Colonic mucosa (tissue), 4 donors: ENCODE results near the gene ZNF655. TPM values are rescaled to one million over a fixed set of nuclear protein-coding genes. Genes with fewer than 3 reads are reported as not detected.

ENCODE experiments used
- DNase-seq: peaks from one replicate; pipeline ENCODE4 v3.0.0-alpha.2; 2020
- H3K27ac ChIP-seq: fragments of 200-600 bp; one replicate; pipeline ENCODE4 v1.8.0; 2021
- H3K27me3 ChIP-seq: fragments of 200-600 bp; one replicate; pipeline ENCODE4 v1.8.0; 2021
- H3K36me3 ChIP-seq: fragments of 200-600 bp; one replicate; pipeline ENCODE4 v1.8.0; 2021
- H3K4me1 ChIP-seq: fragments of 200-600 bp; one replicate; pipeline ENCODE4 v1.8.0; 2021; ENCODE audit warnings: mild to moderate bottlenecking
- H3K4me3 ChIP-seq: fragments of 200-600 bp; one replicate; pipeline ENCODE4 v1.8.0; 2021
- H3K9ac ChIP-seq, 2 donors: one replicate each; pipeline ENCODE4 v1.7.0; 2013; ENCODE audit warnings: control low read depth in 2 of 2, low read depth in 2 of 2, low read length in 2 of 2
- H3K9me3 ChIP-seq: fragments of 200-600 bp; one replicate; pipeline ENCODE4 v1.8.0; 2021
- intact Hi-C: fragments of 100-400 bp; cut with DNase I; formaldehyde crosslinking; loops from one replicate; pipeline ENCODE4 v1.14.1; 2022
- total RNA-seq, 2 donors: library from RNA; stranded (reverse); fragmentation: NEBNext Ultra II Directional in 1 of 2; extraction: Animal tissue kit (Norgen Biotek cat#: 25700) in 1 of 2; gene quantifications; one replicate each; pipeline ENCODE4 v1.2.1, GENCODE V29; 2021
- TF ChIP-seq, protein P1 (sequence below): fragments of 200-600 bp; IDR thresholded peaks from one replicate; pipeline ENCODE4 v1.8.0; 2022; ENCODE audit warnings: antibody characterized with exemption, mild to moderate bottlenecking
- donor health status: healthy.
- donor health status: DM: no; HTN: no; CAD: no.
- donor health status: DM: no; HTN: no; CAD: no.

ZNF655 gene
- total RNA-seq, 2 donors from 2014 or later = 41.8 to 50.7 TPM

DNA sequence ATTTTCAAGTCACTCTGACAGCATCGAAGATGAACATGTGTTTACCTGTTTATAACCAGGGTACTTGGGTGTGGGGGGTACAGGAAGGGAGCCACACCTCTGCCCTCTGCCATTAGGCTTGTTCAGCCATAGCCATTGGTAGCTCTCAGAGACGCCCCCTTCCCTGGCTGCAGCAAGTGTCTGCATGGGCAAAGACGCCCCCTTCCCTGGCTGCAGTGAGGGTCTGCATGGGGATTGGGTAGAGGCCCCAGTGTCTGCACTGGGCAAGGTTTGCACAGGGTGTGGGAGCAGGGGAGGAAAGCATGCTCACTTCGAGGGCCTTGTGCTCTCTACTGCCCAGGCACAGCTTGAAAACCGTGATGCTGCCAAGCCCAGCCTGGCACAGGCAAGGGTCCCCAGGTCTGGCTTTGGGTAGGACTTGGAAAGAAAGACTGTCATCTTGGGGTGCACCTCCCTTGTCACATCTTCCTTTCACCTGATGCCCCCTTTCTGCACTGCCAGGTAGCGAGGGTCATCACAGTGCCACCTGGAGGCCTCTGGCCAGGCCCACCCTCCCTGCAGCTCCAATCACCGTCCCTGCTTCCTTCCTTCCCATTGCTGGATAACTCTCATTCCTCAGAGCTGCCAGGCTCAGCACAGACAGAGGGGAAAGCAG is 43.3 kb downstream of the ZNF655 start:
- Histone ChIP-seq H3K9ac (no peak overlapping the region), H3K36me3 (no peaks in the 10 kb centered on the region), H3K9me3 (no peaks in the 10 kb centered on the region), H3K4me1 (no peaks in the 10 kb centered on the region), H3K27ac (no peak overlapping the region), H3K4me3 (no peak overlapping the region), H3K27me3 (no peaks in the 10 kb centered on the region)
- no peak for DNase-seq
- TF ChIP-seq, protein P1, sequence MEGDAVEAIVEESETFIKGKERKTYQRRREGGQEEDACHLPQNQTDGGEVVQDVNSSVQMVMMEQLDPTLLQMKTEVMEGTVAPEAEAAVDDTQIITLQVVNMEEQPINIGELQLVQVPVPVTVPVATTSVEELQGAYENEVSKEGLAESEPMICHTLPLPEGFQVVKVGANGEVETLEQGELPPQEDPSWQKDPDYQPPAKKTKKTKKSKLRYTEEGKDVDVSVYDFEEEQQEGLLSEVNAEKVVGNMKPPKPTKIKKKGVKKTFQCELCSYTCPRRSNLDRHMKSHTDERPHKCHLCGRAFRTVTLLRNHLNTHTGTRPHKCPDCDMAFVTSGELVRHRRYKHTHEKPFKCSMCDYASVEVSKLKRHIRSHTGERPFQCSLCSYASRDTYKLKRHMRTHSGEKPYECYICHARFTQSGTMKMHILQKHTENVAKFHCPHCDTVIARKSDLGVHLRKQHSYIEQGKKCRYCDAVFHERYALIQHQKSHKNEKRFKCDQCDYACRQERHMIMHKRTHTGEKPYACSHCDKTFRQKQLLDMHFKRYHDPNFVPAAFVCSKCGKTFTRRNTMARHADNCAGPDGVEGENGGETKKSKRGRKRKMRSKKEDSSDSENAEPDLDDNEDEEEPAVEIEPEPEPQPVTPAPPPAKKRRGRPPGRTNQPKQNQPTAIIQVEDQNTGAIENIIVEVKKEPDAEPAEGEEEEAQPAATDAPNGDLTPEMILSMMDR = no peak
- intact Hi-C loops = no loop called here

DNA sequence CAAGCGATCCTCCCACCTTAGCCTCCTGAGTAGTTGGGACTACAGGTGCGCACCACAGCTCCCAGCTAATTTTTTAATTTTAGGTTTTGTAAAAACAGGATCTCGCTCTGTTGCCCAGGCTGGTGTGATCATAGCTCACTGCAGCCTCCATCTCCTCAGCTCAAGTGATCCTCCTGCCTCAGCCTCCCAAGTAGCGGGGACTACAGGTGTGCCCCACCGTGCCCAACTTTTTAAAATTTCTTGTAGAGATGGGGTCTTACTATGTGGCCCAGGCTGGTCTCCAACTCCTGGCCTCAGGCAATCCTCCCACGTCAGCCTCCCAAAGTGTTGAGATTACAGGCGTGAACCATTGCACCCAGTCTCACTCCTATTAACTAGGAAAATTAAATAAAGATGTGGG is 47.1 kb downstream of the ZNF655 start:
- DNase-seq = no peak
- Histone ChIP-seq H3K27me3 (no peaks in the 10 kb centered on the region), H3K9ac (no peak overlapping the region), H3K4me1 (no peaks in the 10 kb centered on the region), H3K36me3 (no peaks in the 10 kb centered on the region), H3K27ac (no peak overlapping the region), H3K9me3 (no peaks in the 10 kb centered on the region), H3K4me3 (no peak overlapping the region)
- TF ChIP-seq, protein P1 = no peak
- intact Hi-C loops = no loop called here

DNA sequence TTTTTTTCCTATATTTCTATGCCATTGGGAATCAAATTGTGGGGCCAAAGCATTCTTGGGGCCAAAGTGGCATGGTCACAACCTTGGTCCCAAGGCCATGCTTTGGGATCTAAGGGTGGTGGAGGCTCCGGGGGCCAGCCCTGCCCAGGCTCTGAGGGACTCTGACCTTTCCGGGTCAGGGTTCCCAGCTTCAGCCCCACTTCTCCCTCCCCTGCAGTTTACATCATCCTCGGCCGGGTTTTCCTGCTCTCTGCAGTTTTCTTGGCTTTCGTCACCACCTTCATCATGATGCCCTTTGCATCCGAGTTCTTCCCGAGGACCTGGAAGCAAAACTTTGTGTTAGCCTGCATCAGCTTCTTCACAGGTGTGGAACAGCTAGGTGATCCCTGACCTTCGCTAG is 48.1 kb downstream of the ZNF655 start:
- no peak for DNase-seq
- Histone ChIP-seq H3K27ac (no peak overlapping the region), H3K4me1 (no peaks in the 10 kb centered on the region), H3K4me3 (no peak overlapping the region), H3K9ac (no peak overlapping the region), H3K27me3 (no peaks in the 10 kb centered on the region), H3K36me3 (no peaks in the 10 kb centered on the region), H3K9me3 (no peaks in the 10 kb centered on the region)
- TF ChIP-seq, protein P1 = no peak
- intact Hi-C loops = no loop called here

DNA sequence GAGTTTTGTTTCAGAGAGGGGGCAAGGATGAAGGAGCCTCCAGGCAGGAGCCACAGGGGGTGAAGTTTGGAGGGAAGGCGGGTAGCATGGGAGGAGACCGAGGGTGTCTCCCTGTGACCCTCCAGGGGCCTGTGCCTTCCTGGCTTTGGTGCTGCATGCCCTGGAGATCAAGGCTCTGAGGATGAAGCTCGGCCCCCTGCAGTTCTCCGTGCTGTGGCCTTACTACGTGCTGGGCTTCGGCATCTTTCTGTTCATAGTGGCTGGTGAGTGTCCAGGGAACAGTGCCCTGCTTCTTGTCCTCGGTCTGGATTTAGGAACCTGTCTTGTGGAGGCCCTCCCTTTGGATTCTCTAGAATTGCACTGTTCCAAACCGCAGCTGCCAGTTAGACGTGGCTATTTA is 49.1 kb downstream of the ZNF655 start:
- no peak for DNase-seq
- Histone ChIP-seq H3K4me3 (no peak overlapping the region), H3K27ac (no peak overlapping the region), H3K4me1 (no peaks in the 10 kb centered on the region), H3K36me3 (no peaks in the 10 kb centered on the region), H3K9me3 (no peaks in the 10 kb centered on the region), H3K27me3 (no peaks in the 10 kb centered on the region), H3K9ac (no peak overlapping the region)
- TF ChIP-seq, protein P1 = no peak
- intact Hi-C loops = no loop called here

DNA sequence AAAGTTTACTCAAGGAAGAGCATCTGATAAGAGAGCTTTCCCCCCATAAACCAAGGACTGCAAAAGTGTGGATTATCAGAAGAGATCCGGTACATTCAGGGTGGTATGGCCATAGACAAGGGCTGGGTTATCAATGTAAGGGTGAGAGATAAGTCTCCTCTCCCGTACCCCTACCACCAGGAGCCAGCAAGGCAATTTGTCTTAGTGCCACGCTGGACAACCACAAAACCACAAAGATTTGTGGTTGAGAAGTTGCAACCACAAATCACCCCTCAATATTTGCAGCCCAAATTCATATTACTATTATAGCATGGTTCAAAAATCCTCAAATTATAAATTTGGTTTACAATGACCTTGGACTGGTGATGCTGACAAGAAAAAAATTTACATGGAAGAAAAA is 56.1 kb downstream of the ZNF655 start:
- TF ChIP-seq, protein P1 = no peak
- Histone ChIP-seq H3K9me3 (no peaks in the 10 kb centered on the region), H3K36me3 (no peaks in the 10 kb centered on the region), H3K27me3 (no peaks in the 10 kb centered on the region), H3K4me1 (peaks cover 5% of the 10 kb centered on the region), H3K9ac (no peak overlapping the region), H3K4me3 (no peak overlapping the region), H3K27ac (no peak overlapping the region)
- DNase-seq = no peak
- intact Hi-C loops = no loop called here
